SK-N-SH (cell line): ENCODE measurements around the gene SECTM1.

ENCODE experiments used
- CTCF ChIP-seq: fragments of 200-600 bp; sonication (generic); IDR thresholded peaks from 2 replicates; pipeline ENCODE4 v1.6.1; 2017; ENCODE audit warnings: antibody characterized with exemption, mild to moderate bottlenecking, moderate library complexity
- FOXJ3 ChIP-seq: sonication (generic); formaldehyde crosslinking; IDR thresholded peaks from 2 replicates; pipeline ENCODE4 v1.5.1; 2020; ENCODE audit warnings: mild to moderate bottlenecking, missing genetic modification reagents
- RAD21 ChIP-seq: IDR thresholded peaks from 2 replicates; pipeline ENCODE4 v1.6.1; 2012; ENCODE audit warnings: mild to moderate bottlenecking, low read length
- RFX5 ChIP-seq: IDR thresholded peaks from 2 replicates; pipeline ENCODE4 v1.6.1; 2012; ENCODE audit warnings: mild to moderate bottlenecking, improper control_type of control experiment, low read length

GRCh38 chr17:82311971-82312370 lies 21.6 kb downstream of the SECTM1 start:
- TF ChIP-seq CTCF (no peak), RFX5 (no peak), RAD21 (no peak), FOXJ3 (no peak)
